Heart left ventricle (tissue), 16 donors: ENCODE data around the gene DUS1L. TPM values are rescaled to one million over a fixed set of nuclear protein-coding genes. Genes with fewer than 3 reads are reported as not detected.

Source experiments
- ATAC-seq, 4 donors: fragments of 200-7000 bp; cut with Tn5 transposase; one replicate each; pipeline ENCODE4 v1.9.1; 2020 to 2022; ENCODE audit warnings: moderate library complexity in 4 of 4, mild to moderate bottlenecking in 3 of 4, moderate number of reproducible peaks in 1 of 4
- DNase-seq, 5 donors: peaks; one replicate each; pipeline ENCODE4 v3.0.0-alpha.2; 2020
- H3K27ac ChIP-seq, 12 donors: fragments of 200-600 bp; sonication (generic) in 4 of 12; one replicate each; pipeline versions ENCODE4 v1.5.0 to v1.8.0; 2016 to 2022; ENCODE audit warnings: mild to moderate bottlenecking in 2 of 12
- H3K27me3 ChIP-seq, 9 donors: fragments of 200-600 bp; sonication (generic) in 2 of 9; one replicate each; pipeline versions ENCODE4 v1.5.1 to v1.8.0; 2016 to 2022; ENCODE audit warnings: mild to moderate bottlenecking in 3 of 9
- H3K36me3 ChIP-seq, 9 donors: fragments of 200-600 bp; sonication (generic) in 2 of 9; one replicate each; pipeline versions ENCODE4 v1.5.0 to v1.8.0; 2018 to 2022; ENCODE audit warnings: mild to moderate bottlenecking in 2 of 9
- H3K4me1 ChIP-seq, 12 donors: fragments of 200-600 bp; sonication (generic) in 4 of 12; one replicate each; pipeline versions ENCODE4 v1.5.0 to v1.8.0; 2016 to 2022; ENCODE audit warnings: mild to moderate bottlenecking in 3 of 12
- H3K4me3 ChIP-seq, 12 donors: fragments of 200-600 bp; sonication (generic) in 4 of 12; one replicate each; pipeline versions ENCODE4 v1.5.0 to v1.8.0; 2017 to 2022; ENCODE audit warnings: mild to moderate bottlenecking in 9 of 12, moderate library complexity in 4 of 12
- H3K9me3 ChIP-seq, 12 donors: fragments of 200-600 bp; sonication (generic) in 4 of 12; one replicate each; pipeline versions ENCODE4 v1.5.0 to v1.8.0; 2016 to 2022; ENCODE audit warnings: mild to moderate bottlenecking in 1 of 12
- CTCF ChIP-seq, 12 donors: fragments of 200-600 bp; sonication (generic) in 4 of 12; IDR thresholded peaks; one replicate each; pipeline versions ENCODE4 v1.5.0 to v1.8.0; 2018 to 2022; ENCODE audit warnings: antibody characterized with exemption in 12 of 12, mild to moderate bottlenecking in 5 of 12
- POLR2A ChIP-seq, 2 donors: fragments of 450-650 bp; IDR thresholded peaks; one replicate each; pipeline ENCODE4 v1.6.1; 2017; ENCODE audit warnings: antibody characterized with exemption in 2 of 2, mild to moderate bottlenecking in 2 of 2, moderate library complexity in 2 of 2
- WGBS, 4 donors: extraction: QIAGEN DNeasy Blood & Tissue Kit in 2 of 4; methylation state at CpG; one replicate each; pipeline versions ENCODE4 v1.1.5 to v1.1.7; 2013 to 2018; 5-methylcytosine and 5-hydroxymethylcytosine counted together
- intact Hi-C, 10 donors: fragments of 100-400 bp; cut with DNase I; formaldehyde crosslinking; loops; one replicate each; pipeline versions ENCODE4 v1.11.1 to v1.14.2; 2022
- polyA plus RNA-seq, 2 donors: library from polyadenylated mRNA; stranded (reverse); fragments of 200-250 nt; gene quantifications; one replicate each; pipeline ENCODE4 v1.2.3, GENCODE V29; 2013
- total RNA-seq, 9 donors: library from RNA; depleted of rRNA in 2 of 9; stranded (reverse); fragments of >200 nt in 2 of 9; fragmentation: NEBNext Ultra II Directional in 3 of 9; extraction: Animal tissue kit (Norgen Biotek cat#: 25700) in 3 of 9; gene quantifications; one replicate each; pipeline versions ENCODE4 v1.1.0 to v1.2.4, GENCODE V29; 2016 to 2023
- donor health status: ischemic (EF 13 %, LVEDD 7.1; RV severe dilation, severe dysfunction).
- donor health status: healthy with polysubstance abuse.
- donor health status: DM: no; HTN: yes; CAD: no.
- donor health status: DM: no; HTN: no; CAD: no.
- donor health status: ischemic (EF 25% LVEDD 6.9; RV normal size, moderate dysfunction).
- donor health status: ischemic (EF 25% LVEDD 5.7; RV mildly dilated, moderate dysfunction).
- donor health status: healthy.
- donor health status: DM: yes; HTN: yes; CAD: no.
- donor health status: ischemic (EF 35%, LVEDD 5.7; RV mildly dilated, moderate dysfunction).
- donor health status: nonischemic (EF 11% LVEDD 7.7; RV severe dilation, severe dysfunction).
- donor health status: DM: yes; HTN: yes; CAD: no.
- donor health status: PGD.
- donor health status: ischemic (EF 29% LVEDD 5.4; RV normal size, mild dysfunction).
- donor health status: nonischemic (EF 23%, LVEDD 6.1; RV moderate dilation, normal function).

The DUS1L gene
- total and polyA plus RNA-seq, 11 donors = 41.5 to 113 (median 60.4) TPM

- no peak for DNase-seq
- WGBS, 4 donors = 88 to 95% (median 92%) methylated on average over 12 to 24 of the region's 24 CpGs
- H3K9me3 ChIP-seq = no peaks in the 10 kb centered on the region
- H3K36me3 ChIP-seq = peaks cover 0 to 93% (median 74%) of the 10 kb centered on the region in 9 donors
- no peak for TF ChIP-seq CTCF (IDR thresholded peaks at IDR 0.05)
- no peak for TF ChIP-seq POLR2A (IDR thresholded peaks at IDR 0.05)
- intact Hi-C loops = no loop called here
- no peak overlapping the region for H3K4me3 ChIP-seq
- peaks cover 0 to 5% (median 0%) of the 10 kb centered on the region in 12 donors for H3K4me1 ChIP-seq
- no peak for ATAC-seq
- no peak overlapping the region for H3K27ac ChIP-seq
- H3K27me3 ChIP-seq = no peaks in the 10 kb centered on the region
Observed at GRCh38 chr17:82083009-82083408, 17.4 kb upstream of the DUS1L start.

- no peak for ATAC-seq
- no peak for DNase-seq
Observed at GRCh38 chr17:82082456-82082855, 16.9 kb upstream of the DUS1L start.

GRCh38 chr17:82081966-82082365 lies 16.4 kb upstream of the DUS1L start:
- no peak for DNase-seq
- WGBS, 4 donors = 91 to 98% (median 92%) methylated on average over 11 to 22 of the region's 22 CpGs

More at GRCh38 chr17:82082456-82082855, 16.9 kb upstream of the DUS1L start:
- intact Hi-C loops = no loop called here
- H3K27ac ChIP-seq = no peak overlapping the region
- H3K4me3 ChIP-seq = no peak overlapping the region
- TF ChIP-seq CTCF (IDR thresholded peaks at IDR 0.05) (no peak), POLR2A (IDR thresholded peaks at IDR 0.05) (no peak)
- WGBS, 4 donors = 84 to 95% (median 94%) methylated on average over 9 to 19 of the region's 19 CpGs
- H3K27me3 ChIP-seq = no peaks in the 10 kb centered on the region
- H3K4me1 ChIP-seq = peaks cover 0 to 10% (median 0%) of the 10 kb centered on the region in 12 donors
- H3K9me3 ChIP-seq = no peaks in the 10 kb centered on the region
- peaks cover 0 to 88% (median 69%) of the 10 kb centered on the region in 9 donors for H3K36me3 ChIP-seq

GRCh38 chr17:82081546-82081945 lies 15.9 kb upstream of the DUS1L start:
- no peak for DNase-seq
- ATAC-seq = no peak
- Histone ChIP-seq H3K4me3 (no peak overlapping the region), H3K27ac (no peak overlapping the region), H3K36me3 (peaks cover 0 to 80% (median 63%) of the 10 kb centered on the region in 9 donors), H3K4me1 (peaks cover 0 to 10% (median 0%) of the 10 kb centered on the region in 12 donors), H3K27me3 (no peaks in the 10 kb centered on the region), H3K9me3 (no peaks in the 10 kb centered on the region)
- WGBS, 4 donors = 93 to 97% (median 95%) methylated on average over 5 to 20 of the region's 20 CpGs
- intact Hi-C loops = no loop called here
- TF ChIP-seq CTCF (IDR thresholded peaks at IDR 0.05) (no peak), POLR2A (IDR thresholded peaks at IDR 0.05) (no peak)

More at GRCh38 chr17:82081966-82082365, 16.4 kb upstream of the DUS1L start:
- no peak overlapping the region for H3K27ac ChIP-seq
- H3K9me3 ChIP-seq = no peaks in the 10 kb centered on the region
- no peak for TF ChIP-seq POLR2A (IDR thresholded peaks at IDR 0.05)
- no peak for TF ChIP-seq CTCF (IDR thresholded peaks at IDR 0.05)
- H3K36me3 ChIP-seq = peaks cover 0 to 84% (median 65%) of the 10 kb centered on the region in 9 donors
- intact Hi-C loops = no loop called here
- no peak overlapping the region for H3K4me3 ChIP-seq
- H3K27me3 ChIP-seq = no peaks in the 10 kb centered on the region
- ATAC-seq = no peak
- peaks cover 0 to 10% (median 0%) of the 10 kb centered on the region in 12 donors for H3K4me1 ChIP-seq
